Suprapubic skin (tissue), 4 donors: ENCODE data around the gene ZNF383. TPM values are rescaled to one million over a fixed set of nuclear protein-coding genes. Genes with fewer than 3 reads are reported as not detected.
A peak's percentile ranks its signal among the peaks of the same experiment; 100 is the strongest.
"Not testable (repeated sequence)": the region's sequence is repeated elsewhere in the genome, so short reads cannot be mapped to it uniquely, and the experiment has no call there.

ENCODE experiments used
- DNase-seq, 2 donors: peaks; one replicate each; pipeline ENCODE4 v3.0.0-alpha.2; 2019; ENCODE audit warnings: low spot score in 2 of 2
- H3K27ac ChIP-seq: fragments of 200-600 bp; sonication (generic); one replicate; pipeline ENCODE4 v1.5.1; 2019
- H3K27me3 ChIP-seq: fragments of 200-600 bp; sonication (generic); one replicate; pipeline ENCODE4 v1.5.1; 2019
- H3K36me3 ChIP-seq: fragments of 200-600 bp; sonication (generic); one replicate; pipeline ENCODE4 v1.5.1; 2019
- H3K4me1 ChIP-seq: fragments of 200-600 bp; sonication (generic); one replicate; pipeline ENCODE4 v1.5.1; 2019
- H3K4me3 ChIP-seq: fragments of 200-600 bp; sonication (generic); one replicate; pipeline ENCODE4 v1.5.1; 2019; ENCODE audit warnings: mild to moderate bottlenecking
- H3K9me3 ChIP-seq: fragments of 200-600 bp; sonication (generic); one replicate; pipeline ENCODE4 v1.5.1; 2019
- EP300 ChIP-seq: sonication (generic); formaldehyde crosslinking; IDR thresholded peaks from one replicate; pipeline ENCODE4 v1.6.1; 2017; ENCODE audit warnings: antibody characterized with exemption
- POLR2A ChIP-seq, 2 donors: fragments of 450-650 bp; IDR thresholded peaks; one replicate each; pipeline ENCODE4 v1.6.1; 2017; ENCODE audit warnings: antibody characterized with exemption in 2 of 2, mild to moderate bottlenecking in 2 of 2, moderate library complexity in 2 of 2
- POLR2AphosphoS5 ChIP-seq, 3 donors: sonication (generic); formaldehyde crosslinking; IDR thresholded peaks; one replicate each; pipeline ENCODE4 v1.6.1; 2017; ENCODE audit warnings: antibody characterized with exemption in 3 of 3
- WGBS: methylation state at CpG from one replicate; pipeline ENCODE4 v1.1.5; 2018; 5-methylcytosine and 5-hydroxymethylcytosine counted together
- total RNA-seq, 4 donors: library from RNA; depleted of rRNA; stranded (reverse); fragments of >200 nt; gene quantifications; one replicate each; pipeline ENCODE4 v1.1.0, GENCODE V29; 2016
- TF ChIP-seq, protein P1 (sequence below), 2 donors: fragments of 200-600 bp in 1 of 2; fragments of 450-650 bp in 1 of 2; sonication (generic) in 1 of 2; IDR thresholded peaks; one replicate each; pipeline ENCODE4 v1.5.1; 2016 to 2019; ENCODE audit warnings: antibody characterized with exemption in 2 of 2, mild to moderate bottlenecking in 1 of 2, moderate library complexity in 1 of 2

ZNF383 gene
- total RNA-seq, result 10 to 100 TPM in 1 of 4 donors, 1 to 10 TPM in 3; 4.9 to 18.4 (median 7.6) TPM

- 2% methylated on average over 31 of the region's 44 CpGs for WGBS
These were observed at the start of gene ZNF383 for GRCh38 chr19:37217775-37218591. TSS of gene ZNF383 (plus strand) at chr19:37218214. CDS start at chr19:37230454, 12,240 bp downstream.

DNA sequence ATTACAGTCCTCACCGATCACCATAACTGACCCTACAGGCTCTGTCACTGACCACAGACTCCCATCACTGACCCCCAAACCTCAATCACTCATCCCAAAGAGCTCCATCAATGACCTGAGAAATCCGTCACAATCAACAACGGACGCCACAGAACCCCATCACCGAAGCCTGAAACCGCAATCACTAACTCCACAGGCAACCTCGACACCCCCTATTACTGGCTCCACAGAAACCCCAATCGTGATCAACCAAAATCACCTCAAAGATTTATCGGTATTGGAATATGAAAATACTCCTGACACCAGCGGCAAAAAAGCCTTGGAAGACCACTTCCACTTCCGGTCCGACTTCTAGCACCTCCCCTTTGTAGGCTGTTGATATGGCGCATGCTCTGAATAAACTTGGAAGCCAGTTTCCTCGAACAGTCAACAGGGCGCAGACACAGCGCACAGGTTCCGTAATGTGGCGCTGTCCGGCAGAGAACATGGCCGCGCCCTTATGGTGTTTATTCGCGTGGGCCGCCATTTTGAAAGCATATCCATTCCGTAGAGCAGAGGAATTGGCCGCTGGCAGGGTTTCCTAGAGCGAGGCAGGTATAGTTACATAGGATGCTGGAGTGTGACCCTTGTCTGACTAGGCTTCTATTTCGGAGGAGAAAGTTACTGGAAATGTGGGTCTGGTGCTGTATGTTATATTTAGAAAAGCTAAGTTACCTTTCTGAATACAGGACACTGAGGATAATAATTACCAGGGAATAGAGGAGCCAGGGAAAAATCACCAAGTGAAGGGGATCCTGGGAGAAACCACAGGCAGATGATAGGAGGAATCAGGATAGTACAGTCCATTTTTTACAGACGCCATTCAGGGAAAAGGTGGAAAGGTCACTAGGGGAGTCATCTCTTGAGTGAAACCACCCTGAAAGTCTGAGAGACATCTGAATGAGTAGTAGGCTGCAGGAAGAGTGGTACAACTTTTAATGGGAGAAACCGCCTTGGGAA lies 45.3 kb upstream of the ZNF383 start, which contains the start of gene ZNF585A:
Gene ZNF585A, minus strand, starts transcription at position 328 of the 999 bp plus-strand sequence. CDS start 2,785 bp downstream, outside the sequence.
- Histone ChIP-seq H3K4me3 (peak within 1 kb of the TSS; percentile 66), H3K36me3 (peaks cover 29% of the 10 kb centered on the region), H3K9me3 (peaks cover 9% of the 10 kb centered on the region), H3K27me3 (no peaks in the 10 kb centered on the region), H3K4me1 (peaks cover 9% of the 10 kb centered on the region), H3K27ac (peak within 1 kb of the TSS; percentile 52)
- WGBS, result 4% methylated on average over 30 of the region's 30 CpGs
- TF ChIP-seq EP300 (no peak), POLR2A (IDR thresholded peaks at IDR 0.05) (no peak), POLR2AphosphoS5 (IDR thresholded peaks at IDR 0.05) (peak in 1 of 3 donors; percentile 67)
- TF ChIP-seq, protein P1, sequence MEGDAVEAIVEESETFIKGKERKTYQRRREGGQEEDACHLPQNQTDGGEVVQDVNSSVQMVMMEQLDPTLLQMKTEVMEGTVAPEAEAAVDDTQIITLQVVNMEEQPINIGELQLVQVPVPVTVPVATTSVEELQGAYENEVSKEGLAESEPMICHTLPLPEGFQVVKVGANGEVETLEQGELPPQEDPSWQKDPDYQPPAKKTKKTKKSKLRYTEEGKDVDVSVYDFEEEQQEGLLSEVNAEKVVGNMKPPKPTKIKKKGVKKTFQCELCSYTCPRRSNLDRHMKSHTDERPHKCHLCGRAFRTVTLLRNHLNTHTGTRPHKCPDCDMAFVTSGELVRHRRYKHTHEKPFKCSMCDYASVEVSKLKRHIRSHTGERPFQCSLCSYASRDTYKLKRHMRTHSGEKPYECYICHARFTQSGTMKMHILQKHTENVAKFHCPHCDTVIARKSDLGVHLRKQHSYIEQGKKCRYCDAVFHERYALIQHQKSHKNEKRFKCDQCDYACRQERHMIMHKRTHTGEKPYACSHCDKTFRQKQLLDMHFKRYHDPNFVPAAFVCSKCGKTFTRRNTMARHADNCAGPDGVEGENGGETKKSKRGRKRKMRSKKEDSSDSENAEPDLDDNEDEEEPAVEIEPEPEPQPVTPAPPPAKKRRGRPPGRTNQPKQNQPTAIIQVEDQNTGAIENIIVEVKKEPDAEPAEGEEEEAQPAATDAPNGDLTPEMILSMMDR (IDR thresholded peaks at IDR 0.05), result peak in 1 of 2 donors; percentile 16
- DNase-seq, result peak; percentile 93

More at GRCh38 chr19:37217775-37218591, at the start of gene ZNF383:
- peak; percentile 91 to 94 for DNase-seq
- H3K4me1 ChIP-seq, result peaks cover 22% of the 10 kb centered on the region
- H3K27me3 ChIP-seq, result no peaks in the 10 kb centered on the region
- TF ChIP-seq POLR2AphosphoS5 (IDR thresholded peaks at IDR 0.05) (peak in 2 of 3 donors; percentile 13 to 41), EP300 (no peak), POLR2A (IDR thresholded peaks at IDR 0.05) (peak in 1 of 2 donors; percentile 42)
- TF ChIP-seq, protein P1 (IDR thresholded peaks at IDR 0.05), result no peak
- peak within 1 kb of the TSS; percentile 78 for H3K4me3 ChIP-seq
- H3K9me3 ChIP-seq, result peaks cover 5% of the 10 kb centered on the region
- H3K36me3 ChIP-seq, result peaks cover 12% of the 10 kb centered on the region
- H3K27ac ChIP-seq, result peak within 1 kb of the TSS; percentile 92

DNA sequence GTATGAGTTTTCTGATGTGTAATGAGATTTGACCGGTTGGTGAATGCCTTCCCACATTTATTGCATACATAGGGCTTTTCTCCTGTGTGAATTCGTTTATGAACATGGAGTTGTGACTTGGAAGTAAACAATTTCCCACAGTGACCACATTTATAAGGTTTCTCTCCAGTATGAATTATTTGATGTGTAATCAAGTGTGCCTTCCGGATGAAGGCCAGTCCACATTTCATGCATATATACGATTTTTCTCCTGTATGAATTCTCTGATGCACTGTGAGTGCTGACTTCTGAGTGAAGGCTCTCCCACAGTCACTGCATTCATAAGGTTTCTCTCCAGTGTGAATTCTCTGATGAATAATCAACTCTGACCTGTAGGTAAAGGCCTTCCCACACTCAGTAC lies 31.9 kb upstream of the ZNF383 start:
- WGBS, result 94% methylated on average over 4 of the region's 4 CpGs
- not testable (repeated sequence) for H3K4me3 ChIP-seq, H3K4me1 ChIP-seq, DNase-seq, H3K27me3 ChIP-seq, H3K27ac ChIP-seq
- Histone ChIP-seq H3K36me3 (peaks cover 49% of the 10 kb centered on the region), H3K9me3 (peaks cover 38% of the 10 kb centered on the region)

DNA sequence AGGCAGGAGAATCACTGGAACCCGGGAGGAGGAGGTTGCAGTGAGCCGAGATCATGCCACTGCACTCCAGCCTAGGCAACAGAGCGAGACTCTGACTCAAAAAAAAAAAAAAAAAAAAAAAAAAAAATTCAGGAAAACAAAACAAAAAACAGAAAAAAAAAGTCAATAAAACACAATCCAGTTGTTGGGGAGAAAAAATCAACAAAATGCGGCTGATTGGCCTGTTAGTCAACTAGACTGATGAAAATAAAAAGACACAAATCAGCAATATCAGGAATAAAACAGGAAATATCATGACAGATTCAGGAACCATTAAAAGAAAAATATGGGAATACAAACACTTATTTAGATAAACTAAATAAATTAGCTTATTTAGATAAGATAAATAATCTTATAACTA lies 22.8 kb upstream of the ZNF383 start:
- not testable (repeated sequence) for H3K4me1 ChIP-seq, H3K27ac ChIP-seq, H3K27me3 ChIP-seq, DNase-seq, H3K4me3 ChIP-seq
- peaks cover 90% of the 10 kb centered on the region for H3K36me3 ChIP-seq
- H3K9me3 ChIP-seq, result peaks cover 55% of the 10 kb centered on the region
- WGBS, result 95% methylated on average over 4 of the region's 4 CpGs

- Histone ChIP-seq H3K36me3 (peaks cover 81% of the 10 kb centered on the region), H3K9me3 (peaks cover 39% of the 10 kb centered on the region)
- 98% methylated on average over 5 of the region's 5 CpGs for WGBS
- not testable (repeated sequence) for H3K4me3 ChIP-seq, H3K27ac ChIP-seq, DNase-seq, H3K27me3 ChIP-seq, H3K4me1 ChIP-seq
These were observed 20.9 kb upstream of the ZNF383 start for GRCh38 chr19:37197115-37197514.

DNA sequence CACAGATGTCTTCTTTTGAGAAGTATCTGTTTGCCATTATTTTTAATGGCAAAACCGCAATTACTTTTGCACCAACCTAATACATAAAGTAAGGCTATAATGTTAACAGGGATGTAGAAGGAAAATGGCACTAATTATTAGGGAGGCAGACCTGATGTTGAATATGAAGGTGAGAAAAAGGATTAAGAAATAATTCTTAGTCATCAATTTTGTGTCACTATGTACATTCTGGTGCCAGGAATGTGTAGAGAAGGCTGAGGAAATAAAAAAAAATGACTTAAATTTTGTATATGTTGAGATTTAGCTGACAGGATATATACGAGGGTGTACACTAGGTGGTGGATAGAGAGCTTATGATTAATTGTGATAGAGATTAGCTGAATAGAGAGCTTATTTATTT lies 20.2 kb upstream of the ZNF383 start:
- H3K4me3 ChIP-seq, result no peak overlapping the region
- whole genome bisulfite sequencing, result 94% methylated on average over 2 of the region's 2 CpGs
- no peak overlapping the region for H3K27ac ChIP-seq
- no peak for DNase-seq
- TF ChIP-seq, protein P1 (IDR thresholded peaks at IDR 0.05), result no peak
- TF ChIP-seq POLR2AphosphoS5 (IDR thresholded peaks at IDR 0.05), result no peak
- no peak for TF ChIP-seq POLR2A (IDR thresholded peaks at IDR 0.05)
- no peak for TF ChIP-seq EP300
- no peaks in the 10 kb centered on the region for H3K4me1 ChIP-seq
- H3K9me3 ChIP-seq, result peaks cover 32% of the 10 kb centered on the region
- no peaks in the 10 kb centered on the region for H3K27me3 ChIP-seq
- peaks cover 81% of the 10 kb centered on the region for H3K36me3 ChIP-seq
